DND-41 (cell line): ENCODE results near the gene SLC44A1.

Source experiments
- ATAC-seq: fragments of 200-7000 bp; cut with Tn5 transposase; 3 replicates; pipeline ENCODE4 v1.9.1; 2021; ENCODE audit warnings: low read depth; ENCODE audit not compliant: insufficient read depth
- DNase-seq: peaks from one replicate; pipeline ENCODE4 v3.0.0-alpha.2; 2020
- H2AFZ ChIP-seq: 2 replicates; pipeline ENCODE4 v1.6.0; 2012; ENCODE audit warnings: low read depth, low read length
- H3K27ac ChIP-seq: 2 replicates; pipeline ENCODE4 v1.5.1; 2012; ENCODE audit warnings: low read length, inconsistent platforms
- H3K27me3 ChIP-seq: fragments of 200-600 bp; sonication (generic); 2 replicates; pipeline ENCODE4 v1.6.0; 2012; ENCODE audit warnings: low read length, mild to moderate bottlenecking, inconsistent platforms; ENCODE audit not compliant: insufficient read depth, poor library complexity
- H3K36me3 ChIP-seq: 2 replicates; pipeline ENCODE4 v1.5.1; 2012; ENCODE audit warnings: low read length, inconsistent platforms; ENCODE audit not compliant: insufficient read depth
- H3K4me1 ChIP-seq: 2 replicates; pipeline ENCODE4 v1.5.1; 2012; ENCODE audit warnings: mild to moderate bottlenecking, low read length; ENCODE audit not compliant: insufficient read depth
- H3K4me2 ChIP-seq: 2 replicates; pipeline ENCODE4 v1.6.0; 2012; ENCODE audit warnings: mild to moderate bottlenecking, moderate library complexity, low read length, inconsistent platforms; ENCODE audit not compliant: insufficient read depth
- H3K4me3 ChIP-seq, 2 experiments: fragments of 200-600 bp in 1 of 2; shearing (Covaris generic) in 1 of 2; 2 replicates each; pipeline ENCODE4 v1.5.1; 2012 to 2016; ENCODE audit warnings: inconsistent platforms in 2 of 2, low read length in 2 of 2, mild to moderate bottlenecking in 2 of 2, low read depth in 1 of 2, moderate library complexity in 1 of 2
- H3K79me2 ChIP-seq: 2 replicates; pipeline ENCODE4 v1.6.0; 2012; ENCODE audit warnings: low read length, inconsistent platforms; ENCODE audit not compliant: insufficient read depth
- H3K9ac ChIP-seq: 2 replicates; pipeline ENCODE4 v1.6.0; 2012; ENCODE audit warnings: low read depth, mild to moderate bottlenecking, inconsistent platforms, low read length, moderate library complexity
- H3K9me3 ChIP-seq: 2 replicates; pipeline ENCODE4 v1.5.1; 2012; ENCODE audit warnings: low read length, moderate library complexity, mild to moderate bottlenecking, inconsistent platforms; ENCODE audit not compliant: insufficient read depth, severe bottlenecking
- H4K20me1 ChIP-seq: 2 replicates; pipeline ENCODE4 v1.6.0; 2012; ENCODE audit warnings: low read length; ENCODE audit not compliant: insufficient read depth
- CTCF ChIP-seq: IDR thresholded peaks from 2 replicates; pipeline ENCODE4 v1.5.1; 2012; ENCODE audit warnings: borderline replicate concordance, low read length, moderate library complexity, mild to moderate bottlenecking; ENCODE audit not compliant: poor library complexity, severe bottlenecking; ENCODE audit errors: extremely low read depth
- EZH2 ChIP-seq: IDR thresholded peaks from 3 replicates; pipeline ENCODE4 v1.6.1; 2012; ENCODE audit warnings: borderline replicate concordance, low read depth, mild to moderate bottlenecking, moderate library complexity, low read length, inconsistent platforms; ENCODE audit not compliant: severe bottlenecking

The SLC44A1 gene

GRCh38 chr9:105354448-105354847, 110.0 kb downstream of the SLC44A1 start:
- no peaks in the 10 kb centered on the region for H4K20me1 ChIP-seq
- TF ChIP-seq CTCF: no peak
- TF ChIP-seq EZH2: no peak
- no peaks in the 10 kb centered on the region for H3K79me2 ChIP-seq
- no peak overlapping the region for H3K4me2 ChIP-seq
- no peak for DNase-seq
- no peak overlapping the region for H2AFZ ChIP-seq
- ATAC-seq: no peak
- no peaks in the 10 kb centered on the region; the same call in 1 of the 2 replicates for H3K36me3 ChIP-seq
- no peaks in the 10 kb centered on the region for H3K9me3 ChIP-seq
- H3K27me3 ChIP-seq: no peaks in the 10 kb centered on the region
- no peak overlapping the region for H3K27ac ChIP-seq
- H3K4me3 ChIP-seq: no peak overlapping the region
- H3K4me1 ChIP-seq: no peaks in the 10 kb centered on the region
- H3K9ac ChIP-seq: no peak overlapping the region

DNA sequence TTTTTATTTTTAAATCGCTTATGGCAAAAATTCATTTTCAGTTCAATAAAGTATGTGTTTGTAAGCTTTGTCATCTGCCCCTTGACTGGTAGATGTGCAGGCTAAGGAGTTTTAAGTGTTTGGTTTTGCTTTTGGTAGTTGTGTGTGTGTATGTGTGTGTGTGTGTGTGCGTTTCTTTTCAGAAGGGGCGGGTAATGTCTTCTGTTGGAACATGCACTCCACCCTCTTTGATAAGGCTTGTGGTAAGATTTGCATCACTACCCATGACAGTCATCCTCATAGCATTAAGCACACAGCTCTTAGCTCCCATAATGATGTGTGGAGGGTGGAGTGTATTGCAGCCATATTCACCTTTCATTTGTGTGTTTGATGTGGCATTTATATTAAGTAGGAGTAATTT, 111.3 kb downstream of the SLC44A1 start:
- Histone ChIP-seq H3K9me3 (no peaks in the 10 kb centered on the region), H3K4me3 (no peak overlapping the region), H3K79me2 (no peaks in the 10 kb centered on the region), H4K20me1 (no peaks in the 10 kb centered on the region), H3K4me2 (no peak overlapping the region), H3K27me3 (no peaks in the 10 kb centered on the region), H3K9ac (no peak overlapping the region), H3K36me3 (no peaks in the 10 kb centered on the region; the same call in 1 of the 2 replicates), H3K4me1 (no peaks in the 10 kb centered on the region), H2AFZ (no peak overlapping the region), H3K27ac (no peak overlapping the region)
- no peak for TF ChIP-seq EZH2
- TF ChIP-seq CTCF: no peak
- DNase-seq: no peak
- no peak for ATAC-seq

- no peak overlapping the region for H3K4me2 ChIP-seq
- no peak overlapping the region for H3K27ac ChIP-seq
- H3K4me3 ChIP-seq: no peak overlapping the region
- H3K27me3 ChIP-seq: no peaks in the 10 kb centered on the region
- H2AFZ ChIP-seq: no peak overlapping the region
- H3K9ac ChIP-seq: no peak overlapping the region
- H3K9me3 ChIP-seq: no peaks in the 10 kb centered on the region
- no peaks in the 10 kb centered on the region for H3K4me1 ChIP-seq
- ATAC-seq (no peak), DNase-seq (no peak)
- TF ChIP-seq EZH2: no peak
- no peak for TF ChIP-seq CTCF
- H3K79me2 ChIP-seq: no peaks in the 10 kb centered on the region
- peaks cover 2% of the 10 kb centered on the region; the same call in 1 of the 2 replicates for H3K36me3 ChIP-seq
- no peaks in the 10 kb centered on the region for H4K20me1 ChIP-seq
Observed at GRCh38 chr9:105357937-105358336, 113.5 kb downstream of the SLC44A1 start.

- DNase-seq (no peak), ATAC-seq (no peak)
- Histone ChIP-seq H3K4me3 (no peak overlapping the region), H3K27ac (no peak overlapping the region), H3K4me2 (no peak overlapping the region), H3K9ac (no peak overlapping the region), H2AFZ (no peak overlapping the region), H3K27me3 (no peaks in the 10 kb centered on the region), H3K9me3 (no peaks in the 10 kb centered on the region), H3K79me2 (no peaks in the 10 kb centered on the region), H3K36me3 (peaks cover 5% of the 10 kb centered on the region; the same call in 1 of the 2 replicates), H3K4me1 (no peaks in the 10 kb centered on the region), H4K20me1 (no peaks in the 10 kb centered on the region)
- TF ChIP-seq EZH2 (no peak), CTCF (no peak)
Observed at GRCh38 chr9:105359892-105360291, 115.4 kb downstream of the SLC44A1 start.
